ENCODE results near the gene PCNP.

GRCh38 chr3:101591071-101591470 is 17.1 kb downstream of the PCNP start:
- TF ChIP-seq, protein P1, sequence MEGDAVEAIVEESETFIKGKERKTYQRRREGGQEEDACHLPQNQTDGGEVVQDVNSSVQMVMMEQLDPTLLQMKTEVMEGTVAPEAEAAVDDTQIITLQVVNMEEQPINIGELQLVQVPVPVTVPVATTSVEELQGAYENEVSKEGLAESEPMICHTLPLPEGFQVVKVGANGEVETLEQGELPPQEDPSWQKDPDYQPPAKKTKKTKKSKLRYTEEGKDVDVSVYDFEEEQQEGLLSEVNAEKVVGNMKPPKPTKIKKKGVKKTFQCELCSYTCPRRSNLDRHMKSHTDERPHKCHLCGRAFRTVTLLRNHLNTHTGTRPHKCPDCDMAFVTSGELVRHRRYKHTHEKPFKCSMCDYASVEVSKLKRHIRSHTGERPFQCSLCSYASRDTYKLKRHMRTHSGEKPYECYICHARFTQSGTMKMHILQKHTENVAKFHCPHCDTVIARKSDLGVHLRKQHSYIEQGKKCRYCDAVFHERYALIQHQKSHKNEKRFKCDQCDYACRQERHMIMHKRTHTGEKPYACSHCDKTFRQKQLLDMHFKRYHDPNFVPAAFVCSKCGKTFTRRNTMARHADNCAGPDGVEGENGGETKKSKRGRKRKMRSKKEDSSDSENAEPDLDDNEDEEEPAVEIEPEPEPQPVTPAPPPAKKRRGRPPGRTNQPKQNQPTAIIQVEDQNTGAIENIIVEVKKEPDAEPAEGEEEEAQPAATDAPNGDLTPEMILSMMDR (IDR thresholded peaks at IDR 0.05) = no peak
- TF ChIP-seq POLR2A (IDR thresholded peaks at IDR 0.05) = no peak
